Osteocyte (in vitro differentiated cells): Measurements from ENCODE around the gene REC8. TPM values are rescaled to one million over a fixed set of nuclear protein-coding genes. Genes with fewer than 3 reads are reported as not detected.
A peak's percentile ranks its signal among the peaks of the same experiment; 100 is the strongest.

Experiments
- DNase-seq: peaks from one replicate; pipeline ENCODE4 v3.0.0; 2021; ENCODE audit warnings: mixed read lengths; ENCODE audit not compliant: unreplicated experiment; ENCODE audit errors: extremely low spot score
- H3K27ac Mint-ChIP-seq: one replicate; pipeline ENCODE4 v1.8.0; 2021; ENCODE audit warnings: mild to moderate bottlenecking, mixed read lengths; ENCODE audit not compliant: unreplicated experiment
- H3K27me3 Mint-ChIP-seq: one replicate; pipeline ENCODE4 v1.8.0; 2021; ENCODE audit warnings: mixed read lengths; ENCODE audit not compliant: unreplicated experiment
- H3K36me3 Mint-ChIP-seq: one replicate; pipeline ENCODE4 v1.8.0; 2021; ENCODE audit warnings: mixed read lengths; ENCODE audit not compliant: unreplicated experiment
- H3K4me1 Mint-ChIP-seq: one replicate; pipeline ENCODE4 v1.8.0; 2021; ENCODE audit warnings: mixed read lengths; ENCODE audit not compliant: unreplicated experiment
- H3K4me3 Mint-ChIP-seq: one replicate; pipeline ENCODE4 v1.8.0; 2021; ENCODE audit warnings: mild to moderate bottlenecking, moderate library complexity, mixed read lengths; ENCODE audit not compliant: unreplicated experiment
- H3K9me3 Mint-ChIP-seq: one replicate; pipeline ENCODE4 v1.8.0; 2021; ENCODE audit warnings: mixed read lengths; ENCODE audit not compliant: unreplicated experiment
- total RNA-seq: library from RNA; stranded (reverse); gene quantifications from 2 replicates; pipeline ENCODE4 v1.2.1, GENCODE V29; 2021
- TF ChIP-seq, protein P1 (sequence below): fragments of 200-600 bp; sonication (generic); IDR thresholded peaks from 2 replicates; pipeline ENCODE4 v1.5.0; 2021; ENCODE audit warnings: antibody characterized with exemption, mild to moderate bottlenecking, moderate library complexity

Gene REC8
- total RNA-seq, 1 donor from 2014 or later, result 8.1 TPM

DNA sequence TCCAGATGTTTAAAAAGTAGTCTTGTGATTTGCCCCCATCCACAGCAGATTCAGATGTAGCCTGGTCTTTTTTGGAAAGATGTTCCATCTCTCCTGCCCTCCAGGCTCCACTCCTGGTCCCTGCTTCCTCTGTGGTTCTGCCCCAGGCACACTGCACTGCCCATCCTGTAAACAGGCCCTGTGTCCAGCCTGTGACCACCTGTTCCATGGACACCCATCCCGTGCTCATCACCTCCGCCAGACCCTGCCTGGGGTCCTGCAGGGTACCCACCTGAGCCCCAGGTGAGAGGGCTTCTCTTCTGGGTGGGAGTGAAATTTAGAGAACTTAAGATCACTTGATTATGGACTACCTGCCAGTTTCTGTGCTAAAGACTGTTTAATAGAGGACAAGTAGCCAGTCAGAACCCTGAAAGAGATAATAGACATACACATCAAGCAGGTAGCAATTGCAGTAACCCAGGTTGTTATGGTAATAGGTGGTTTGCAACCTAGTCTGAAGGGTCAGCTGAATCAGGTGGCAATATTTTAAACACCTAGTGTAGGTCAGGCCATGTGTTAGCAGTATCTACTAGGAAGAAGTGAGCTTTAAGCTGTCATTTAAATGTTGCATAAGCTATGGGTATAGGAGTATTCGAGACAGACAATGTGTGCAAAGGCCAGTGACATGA lies 22.4 kb upstream of the REC8 start:
- Mint-ChIP-seq H3K27me3 (no peaks in the 10 kb centered on the region), H3K9me3 (no peaks in the 10 kb centered on the region), H3K27ac (no peak overlapping the region), H3K4me1 (peaks cover 24% of the 10 kb centered on the region), H3K36me3 (peaks cover 20% of the 10 kb centered on the region), H3K4me3 (peak overlapping the region; percentile 44)
- TF ChIP-seq, protein P1, sequence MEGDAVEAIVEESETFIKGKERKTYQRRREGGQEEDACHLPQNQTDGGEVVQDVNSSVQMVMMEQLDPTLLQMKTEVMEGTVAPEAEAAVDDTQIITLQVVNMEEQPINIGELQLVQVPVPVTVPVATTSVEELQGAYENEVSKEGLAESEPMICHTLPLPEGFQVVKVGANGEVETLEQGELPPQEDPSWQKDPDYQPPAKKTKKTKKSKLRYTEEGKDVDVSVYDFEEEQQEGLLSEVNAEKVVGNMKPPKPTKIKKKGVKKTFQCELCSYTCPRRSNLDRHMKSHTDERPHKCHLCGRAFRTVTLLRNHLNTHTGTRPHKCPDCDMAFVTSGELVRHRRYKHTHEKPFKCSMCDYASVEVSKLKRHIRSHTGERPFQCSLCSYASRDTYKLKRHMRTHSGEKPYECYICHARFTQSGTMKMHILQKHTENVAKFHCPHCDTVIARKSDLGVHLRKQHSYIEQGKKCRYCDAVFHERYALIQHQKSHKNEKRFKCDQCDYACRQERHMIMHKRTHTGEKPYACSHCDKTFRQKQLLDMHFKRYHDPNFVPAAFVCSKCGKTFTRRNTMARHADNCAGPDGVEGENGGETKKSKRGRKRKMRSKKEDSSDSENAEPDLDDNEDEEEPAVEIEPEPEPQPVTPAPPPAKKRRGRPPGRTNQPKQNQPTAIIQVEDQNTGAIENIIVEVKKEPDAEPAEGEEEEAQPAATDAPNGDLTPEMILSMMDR, result no peak
- no peak for DNase-seq

- TF ChIP-seq, protein P1, result no peak
- no peak for DNase-seq
- H3K4me1 Mint-ChIP-seq, result peaks cover 24% of the 10 kb centered on the region
- peaks cover 23% of the 10 kb centered on the region for H3K36me3 Mint-ChIP-seq
- H3K4me3 Mint-ChIP-seq, result no peak overlapping the region
- no peak overlapping the region for H3K27ac Mint-ChIP-seq
- H3K27me3 Mint-ChIP-seq, result no peaks in the 10 kb centered on the region
- H3K9me3 Mint-ChIP-seq, result no peaks in the 10 kb centered on the region
Measured at GRCh38 chr14:24150061-24150460, 21.8 kb upstream of the REC8 start.

- H3K4me3 Mint-ChIP-seq, result peak overlapping the region; percentile 35
- no peak for DNase-seq
- H3K36me3 Mint-ChIP-seq, result peaks cover 26% of the 10 kb centered on the region
- peaks cover 21% of the 10 kb centered on the region for H3K4me1 Mint-ChIP-seq
- no peaks in the 10 kb centered on the region for H3K27me3 Mint-ChIP-seq
- TF ChIP-seq, protein P1, result no peak
- H3K9me3 Mint-ChIP-seq, result no peaks in the 10 kb centered on the region
- H3K27ac Mint-ChIP-seq, result no peak overlapping the region
Measured at GRCh38 chr14:24150567-24150966, 21.3 kb upstream of the REC8 start.

DNA sequence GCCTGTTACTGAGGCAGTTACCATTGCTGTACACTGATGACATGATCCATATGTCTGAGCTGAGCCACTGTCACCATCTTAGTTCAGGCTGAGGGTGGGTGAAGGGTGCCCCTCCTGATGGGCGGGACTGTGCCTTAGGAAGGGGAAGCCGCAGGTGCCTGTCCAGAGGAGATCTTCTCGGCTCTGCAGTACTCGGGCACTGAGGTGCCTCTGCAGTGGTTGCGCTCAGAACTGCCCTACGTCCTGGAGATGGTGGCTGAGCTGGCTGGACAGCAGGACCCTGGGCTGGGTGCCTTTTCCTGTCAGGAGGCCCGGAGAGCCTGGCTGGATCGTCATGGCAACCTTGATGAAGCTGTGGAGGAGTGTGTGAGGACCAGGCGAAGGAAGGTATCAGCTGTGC lies 20.9 kb upstream of the REC8 start:
- H3K4me3 Mint-ChIP-seq, result no peak overlapping the region
- H3K9me3 Mint-ChIP-seq, result no peaks in the 10 kb centered on the region
- peaks cover 17% of the 10 kb centered on the region for H3K4me1 Mint-ChIP-seq
- no peak overlapping the region for H3K27ac Mint-ChIP-seq
- peaks cover 31% of the 10 kb centered on the region for H3K36me3 Mint-ChIP-seq
- no peak for DNase-seq
- TF ChIP-seq, protein P1, result no peak
- H3K27me3 Mint-ChIP-seq, result no peaks in the 10 kb centered on the region

DNA sequence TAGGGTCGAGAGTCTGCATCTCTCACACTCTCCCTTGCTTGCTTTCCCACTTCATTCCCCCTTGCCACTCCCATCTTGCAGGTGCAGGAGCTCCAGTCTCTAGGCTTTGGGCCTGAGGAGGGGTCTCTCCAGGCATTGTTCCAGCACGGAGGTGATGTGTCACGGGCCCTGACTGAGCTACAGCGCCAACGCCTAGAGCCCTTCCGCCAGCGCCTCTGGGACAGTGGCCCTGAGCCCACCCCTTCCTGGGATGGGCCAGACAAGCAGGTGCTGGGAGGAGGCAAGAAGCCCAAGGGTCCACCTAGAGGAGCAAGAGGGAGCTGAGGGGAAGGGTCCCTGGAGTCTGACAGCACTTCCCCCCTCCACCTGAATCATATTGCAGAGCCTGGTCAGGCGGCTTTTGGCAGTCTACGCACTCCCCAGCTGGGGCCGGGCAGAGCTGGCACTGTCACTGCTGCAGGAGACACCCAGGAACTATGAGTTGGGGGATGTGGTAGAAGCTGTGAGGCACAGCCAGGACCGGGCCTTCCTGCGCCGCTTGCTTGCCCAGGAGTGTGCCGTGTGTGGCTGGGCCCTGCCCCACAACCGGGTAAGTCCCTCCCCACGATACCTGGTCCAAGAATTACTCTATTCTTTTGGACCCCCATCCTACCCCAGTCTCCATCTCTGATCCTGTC lies 20.3 kb upstream of the REC8 start:
- H3K36me3 Mint-ChIP-seq, result peaks cover 31% of the 10 kb centered on the region

More for the DNA sequence above, 20.3 kb upstream of the REC8 start:
- Mint-ChIP-seq H3K27me3 (no peaks in the 10 kb centered on the region), H3K27ac (no peak overlapping the region), H3K4me1 (peaks cover 13% of the 10 kb centered on the region), H3K4me3 (no peak overlapping the region), H3K9me3 (no peaks in the 10 kb centered on the region)
- TF ChIP-seq, protein P1, result no peak
- no peak for DNase-seq
